Liver (tissue), 3 donors: ENCODE data around the gene STK17A.

ENCODE experiments used
- EGR1 ChIP-seq, 2 donors: IDR thresholded peaks; 2 replicates each; pipeline ENCODE4 v1.6.1; 2016 to 2018; ENCODE audit warnings: antibody characterized with exemption in 2 of 2, low read depth in 2 of 2
- FOXA1 ChIP-seq: IDR thresholded peaks from 2 replicates; pipeline ENCODE4 v1.6.1; 2016; ENCODE audit warnings: antibody characterized with exemption
- GABPA ChIP-seq, 2 donors: IDR thresholded peaks in 1 of 2; conservative IDR thresholded peaks in 1 of 2; 2 replicates each; pipeline ENCODE4 v1.6.1; 2016; ENCODE audit warnings: antibody characterized with exemption in 2 of 2, mild to moderate bottlenecking in 1 of 2, moderate library complexity in 1 of 2
- JUND ChIP-seq, 2 donors: IDR thresholded peaks; 2 replicates each; pipeline ENCODE4 v1.6.1; 2016; ENCODE audit warnings: antibody characterized with exemption in 2 of 2
- NR2F2 ChIP-seq: IDR thresholded peaks from 2 replicates; pipeline ENCODE4 v1.6.1; 2016; ENCODE audit warnings: antibody characterized with exemption
- RAD21 ChIP-seq, 2 donors: IDR thresholded peaks; 2 replicates each; pipeline ENCODE4 v1.6.1; 2016; ENCODE audit warnings: antibody characterized with exemption in 2 of 2, mild to moderate bottlenecking in 2 of 2
- REST ChIP-seq: IDR thresholded peaks from 2 replicates; pipeline ENCODE4 v1.6.1; 2016; ENCODE audit warnings: antibody characterized with exemption, mild to moderate bottlenecking
- RXRA ChIP-seq, 2 donors: IDR thresholded peaks; 2 replicates each; pipeline ENCODE4 v1.6.1; 2017 to 2018; ENCODE audit warnings: antibody characterized with exemption in 2 of 2, mild to moderate bottlenecking in 1 of 2
- TAF1 ChIP-seq: conservative IDR thresholded peaks from 2 replicates; pipeline ENCODE4 v1.6.1; 2016; ENCODE audit warnings: antibody characterized with exemption, mild to moderate bottlenecking
- YY1 ChIP-seq: IDR thresholded peaks from 2 replicates; pipeline ENCODE4 v1.6.1; 2016; ENCODE audit warnings: antibody characterized with exemption, mild to moderate bottlenecking
- TF ChIP-seq, protein P1 (sequence below): fragments of 150-350 bp; IDR thresholded peaks from 2 replicates; pipeline ENCODE4 v1.5.1; 2017; ENCODE audit warnings: improper control_type of control experiment, low read depth, low read length; ENCODE audit not compliant: missing input control
- TF ChIP-seq, protein P2 (sequence below): IDR thresholded peaks from 2 replicates; pipeline ENCODE4 v1.6.1; 2016; ENCODE audit warnings: antibody characterized with exemption
- TF ChIP-seq, protein P3 (sequence below): IDR thresholded peaks from 2 replicates; pipeline ENCODE4 v1.6.1; 2016; ENCODE audit warnings: antibody characterized with exemption
- donor health status: healthy.
- donor health status: healthy.

- TF ChIP-seq, protein P1, sequence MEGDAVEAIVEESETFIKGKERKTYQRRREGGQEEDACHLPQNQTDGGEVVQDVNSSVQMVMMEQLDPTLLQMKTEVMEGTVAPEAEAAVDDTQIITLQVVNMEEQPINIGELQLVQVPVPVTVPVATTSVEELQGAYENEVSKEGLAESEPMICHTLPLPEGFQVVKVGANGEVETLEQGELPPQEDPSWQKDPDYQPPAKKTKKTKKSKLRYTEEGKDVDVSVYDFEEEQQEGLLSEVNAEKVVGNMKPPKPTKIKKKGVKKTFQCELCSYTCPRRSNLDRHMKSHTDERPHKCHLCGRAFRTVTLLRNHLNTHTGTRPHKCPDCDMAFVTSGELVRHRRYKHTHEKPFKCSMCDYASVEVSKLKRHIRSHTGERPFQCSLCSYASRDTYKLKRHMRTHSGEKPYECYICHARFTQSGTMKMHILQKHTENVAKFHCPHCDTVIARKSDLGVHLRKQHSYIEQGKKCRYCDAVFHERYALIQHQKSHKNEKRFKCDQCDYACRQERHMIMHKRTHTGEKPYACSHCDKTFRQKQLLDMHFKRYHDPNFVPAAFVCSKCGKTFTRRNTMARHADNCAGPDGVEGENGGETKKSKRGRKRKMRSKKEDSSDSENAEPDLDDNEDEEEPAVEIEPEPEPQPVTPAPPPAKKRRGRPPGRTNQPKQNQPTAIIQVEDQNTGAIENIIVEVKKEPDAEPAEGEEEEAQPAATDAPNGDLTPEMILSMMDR = no peak
- no peak for TF ChIP-seq JUND (IDR thresholded peaks at IDR 0.05)
- TF ChIP-seq FOXA1 = no peak
- TF ChIP-seq, protein P2, sequence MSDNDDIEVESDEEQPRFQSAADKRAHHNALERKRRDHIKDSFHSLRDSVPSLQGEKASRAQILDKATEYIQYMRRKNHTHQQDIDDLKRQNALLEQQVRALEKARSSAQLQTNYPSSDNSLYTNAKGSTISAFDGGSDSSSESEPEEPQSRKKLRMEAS = no peak
- no peak for TF ChIP-seq RAD21 (IDR thresholded peaks at IDR 0.05)
- TF ChIP-seq, protein P3, sequence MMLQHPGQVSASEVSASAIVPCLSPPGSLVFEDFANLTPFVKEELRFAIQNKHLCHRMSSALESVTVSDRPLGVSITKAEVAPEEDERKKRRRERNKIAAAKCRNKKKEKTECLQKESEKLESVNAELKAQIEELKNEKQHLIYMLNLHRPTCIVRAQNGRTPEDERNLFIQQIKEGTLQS = no peak
- no peak for TF ChIP-seq GABPA (IDR thresholded peaks at IDR 0.05 in 1 of 2, conservative IDR thresholded peaks at IDR 0.05 in 1 of 2)
- TF ChIP-seq TAF1 = no peak
- TF ChIP-seq REST = no peak
- TF ChIP-seq RXRA (IDR thresholded peaks at IDR 0.05) = no peak
- TF ChIP-seq EGR1 (IDR thresholded peaks at IDR 0.05; ENCODE audit: low read depth in 2 of 2) = no peak
- no peak for TF ChIP-seq NR2F2
- TF ChIP-seq YY1 = no peak
These were observed 86.6 kb downstream of the STK17A start for GRCh38 chr7:43669286-43670081.
